GM12864 (cell line): Measurements from ENCODE around the gene FAM241B.

ENCODE experiments used
- DNase-seq: peaks from one replicate; pipeline ENCODE4 v3.0.0-alpha.2; 2011; ENCODE audit warnings: low read depth
- H3K4me3 ChIP-seq: 2 replicates; pipeline ENCODE4 v1.5.1; 2011; ENCODE audit warnings: mild to moderate bottlenecking, low read depth, low read length, control low read depth
- TF ChIP-seq, protein P1 (sequence below): IDR thresholded peaks from 2 replicates; pipeline ENCODE4 v1.5.1; 2011; ENCODE audit warnings: low read depth, mild to moderate bottlenecking, moderate library complexity, low read length, control low read depth, inconsistent platforms; ENCODE audit errors: missing control alignments

The FAM241B gene

DNA sequence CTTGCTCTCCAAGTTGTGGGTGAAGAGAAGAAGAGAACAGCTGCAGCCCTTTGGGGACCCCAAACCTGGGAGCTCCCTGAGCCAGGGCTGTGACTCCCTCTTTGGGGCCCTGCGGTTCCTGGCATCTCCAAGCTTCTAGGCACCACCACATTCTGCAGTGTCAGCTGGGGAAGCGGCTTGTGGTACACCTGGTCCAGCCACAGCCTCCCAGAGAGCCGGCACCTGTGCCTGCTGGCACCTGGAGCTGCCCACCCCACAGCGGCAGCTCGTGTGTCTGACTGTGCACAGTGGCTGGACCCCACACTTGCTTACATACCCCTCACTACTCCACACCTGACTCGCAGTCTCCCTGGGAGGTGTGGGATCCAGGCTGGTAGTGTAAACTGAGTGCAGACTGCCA lies 23.5 kb downstream of the FAM241B start:
- DNase-seq, result no peak
- H3K4me3 ChIP-seq, result no peak overlapping the region

GRCh38 chr10:69655124-69655867 lies 25.2 kb downstream of the FAM241B start:
- no peak for DNase-seq
- no peak overlapping the region for H3K4me3 ChIP-seq
- TF ChIP-seq, protein P1, sequence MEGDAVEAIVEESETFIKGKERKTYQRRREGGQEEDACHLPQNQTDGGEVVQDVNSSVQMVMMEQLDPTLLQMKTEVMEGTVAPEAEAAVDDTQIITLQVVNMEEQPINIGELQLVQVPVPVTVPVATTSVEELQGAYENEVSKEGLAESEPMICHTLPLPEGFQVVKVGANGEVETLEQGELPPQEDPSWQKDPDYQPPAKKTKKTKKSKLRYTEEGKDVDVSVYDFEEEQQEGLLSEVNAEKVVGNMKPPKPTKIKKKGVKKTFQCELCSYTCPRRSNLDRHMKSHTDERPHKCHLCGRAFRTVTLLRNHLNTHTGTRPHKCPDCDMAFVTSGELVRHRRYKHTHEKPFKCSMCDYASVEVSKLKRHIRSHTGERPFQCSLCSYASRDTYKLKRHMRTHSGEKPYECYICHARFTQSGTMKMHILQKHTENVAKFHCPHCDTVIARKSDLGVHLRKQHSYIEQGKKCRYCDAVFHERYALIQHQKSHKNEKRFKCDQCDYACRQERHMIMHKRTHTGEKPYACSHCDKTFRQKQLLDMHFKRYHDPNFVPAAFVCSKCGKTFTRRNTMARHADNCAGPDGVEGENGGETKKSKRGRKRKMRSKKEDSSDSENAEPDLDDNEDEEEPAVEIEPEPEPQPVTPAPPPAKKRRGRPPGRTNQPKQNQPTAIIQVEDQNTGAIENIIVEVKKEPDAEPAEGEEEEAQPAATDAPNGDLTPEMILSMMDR, result no peak

More for the DNA sequence above, 23.5 kb downstream of the FAM241B start:
- TF ChIP-seq, protein P1, result no peak

- DNase-seq, result no peak
Measured at GRCh38 chr10:69655868-69656555, 26.0 kb downstream of the FAM241B start.

DNA sequence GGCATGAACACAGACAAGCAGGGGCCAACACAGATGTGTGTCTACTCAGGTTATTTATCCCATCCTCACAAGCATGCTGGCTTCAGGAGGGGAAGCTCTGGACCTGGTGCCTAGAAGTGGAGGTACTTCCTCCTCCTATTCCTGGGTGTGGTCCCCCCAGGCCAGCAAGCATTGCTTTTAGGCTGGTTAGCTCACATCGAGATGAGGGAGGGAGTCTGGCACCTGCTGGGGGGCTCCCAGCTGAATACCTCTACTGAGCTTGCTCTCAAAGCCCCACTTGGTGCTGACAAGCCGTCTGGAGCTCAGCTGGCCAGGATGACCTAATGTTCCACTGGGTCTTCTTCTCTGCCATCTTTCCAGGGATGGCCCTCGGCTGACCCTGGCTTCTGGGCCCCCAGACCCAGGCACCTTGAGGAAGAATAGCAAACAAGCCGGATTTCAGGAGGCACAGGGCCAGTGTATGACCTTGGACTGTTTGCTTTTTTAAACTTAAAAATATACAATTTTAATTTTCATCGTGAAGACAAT lies 26.8 kb downstream of the FAM241B start:
- no peak overlapping the region for H3K4me3 ChIP-seq
- DNase-seq, result no peak
- TF ChIP-seq, protein P1, result no peak

More at GRCh38 chr10:69655868-69656555, 26.0 kb downstream of the FAM241B start:
- TF ChIP-seq, protein P1, result no peak
- no peak overlapping the region for H3K4me3 ChIP-seq

DNA sequence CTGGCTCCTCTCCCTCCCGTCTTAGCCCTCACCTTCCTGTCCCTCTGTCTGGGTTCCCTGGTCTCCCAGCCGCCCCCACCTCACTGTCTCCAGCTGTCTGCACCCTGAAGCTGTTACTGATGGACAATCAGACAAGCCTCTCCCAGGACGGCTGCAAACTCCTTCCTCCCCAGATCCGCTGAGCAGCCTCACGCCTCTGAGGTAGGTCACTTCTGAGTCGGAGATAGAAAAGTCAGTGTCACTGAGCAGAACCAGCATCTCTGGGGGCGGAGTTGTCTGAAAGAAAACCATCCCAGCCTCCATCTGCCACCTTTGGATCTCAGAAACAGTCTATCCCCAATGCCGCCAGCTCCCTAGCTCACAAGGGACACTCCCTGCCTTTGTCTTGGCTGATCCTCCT lies 27.4 kb downstream of the FAM241B start:
- DNase-seq, result no peak
- no peak overlapping the region for H3K4me3 ChIP-seq
- TF ChIP-seq, protein P1, result no peak

GRCh38 chr10:69657866-69658265 lies 27.8 kb downstream of the FAM241B start:
- DNase-seq, result no peak
- no peak overlapping the region for H3K4me3 ChIP-seq
- TF ChIP-seq, protein P1, result no peak
